ENCODE measurements around the gene UBA1.

GRCh38 chrX:47176101-47176740 is 17.4 kb upstream of the UBA1 start:
- TF ChIP-seq EP300 (IDR thresholded peaks at IDR 0.05; ENCODE audit: borderline replicate concordance in 1 of 2, low read depth in 2 of 2, low read length in 2 of 2) = no peak
- no peak for TF ChIP-seq CTCF (IDR thresholded peaks at IDR 0.05; ENCODE audit: control extremely low read depth in 1 of 3, insufficient read depth in 1 of 3, low read depth in 1 of 3, low read length in 3 of 3)
- no peak for TF ChIP-seq ATF3 (IDR thresholded peaks at IDR 0.05; ENCODE audit: insufficient read depth, low read depth, low read length)
- TF ChIP-seq ZNF274 (IDR thresholded peaks at IDR 0.05; ENCODE audit: borderline replicate concordance, extremely low read depth, low read length) = no peak
- TF ChIP-seq TAF1 (IDR thresholded peaks at IDR 0.05; ENCODE audit: low read depth, low read length) = no peak
- TF ChIP-seq MAX (IDR thresholded peaks at IDR 0.05) = no peak
- TF ChIP-seq GABPA (IDR thresholded peaks at IDR 0.05; ENCODE audit: borderline replicate concordance, insufficient read depth, low read length) = no peak
- TF ChIP-seq CEBPB (IDR thresholded peaks at IDR 0.05; ENCODE audit: low read depth, low read length) = no peak
- no peak for TF ChIP-seq POLR2A (IDR thresholded peaks at IDR 0.05; ENCODE audit: control extremely low read depth in 1 of 2, low read depth in 2 of 2, low read length in 2 of 2)
- no peak for TF ChIP-seq NRF1 (IDR thresholded peaks at IDR 0.05; ENCODE audit: low read depth, low read length)
- TF ChIP-seq YY1 (IDR thresholded peaks at IDR 0.05; ENCODE audit: low read depth, low read length) = no peak

All from H1 (cell line).